ENCODE data around the gene COBL. TPM values are rescaled to one million over a fixed set of nuclear protein-coding genes. Genes with fewer than 3 reads are reported as not detected.

The COBL gene
- total RNA-seq, 4 donors from 2014 or later: 62.4 to 114 (median 72.2) TPM

GRCh38 chr7:50977421-50977820 is 339.2 kb downstream of the COBL start:
- 88 to 100% methylated on average over 1 of the region's 1 CpG for WGBS, 2 donors (ENCODE audit: low coverage in 1 of 2)
- in situ Hi-C loops (cut with MboI; ENCODE audit: low pct_ligation_motif_present in 1 of 4, low pct_unique_long_range_greater_than_20kb in 1 of 4, low sequenced_read_pairs in 3 of 4) (no loop called here), intact Hi-C loops (cut with DNase I; ENCODE audit: low total_unique reads) (no loop called here)
- TF ChIP-seq CTCF (IDR thresholded peaks at IDR 0.05): no peak
- TF ChIP-seq POLR2AphosphoS5 (IDR thresholded peaks at IDR 0.05): no peak
- TF ChIP-seq POLR2A (IDR thresholded peaks at IDR 0.05): no peak
- TF ChIP-seq EP300 (IDR thresholded peaks at IDR 0.05; ENCODE audit: low read depth): no peak
- H3K4me3 ChIP-seq: no peak overlapping the region
- no peaks in the 10 kb centered on the region for H3K9me3 ChIP-seq
- no peaks in the 10 kb centered on the region for H3K27me3 ChIP-seq
- no peaks in the 10 kb centered on the region for H3K36me3 ChIP-seq
- H3K27ac ChIP-seq: no peak overlapping the region
- no peak for DNase-seq
- H3K4me1 ChIP-seq: no peaks in the 10 kb centered on the region

GRCh38 chr7:50976064-50976463 is 340.5 kb downstream of the COBL start:
- intact Hi-C loops (cut with DNase I; ENCODE audit: low total_unique reads): no loop called here
- DNase-seq: no peak
- H3K27ac ChIP-seq: no peak overlapping the region
- 88 to 92% methylated on average over 4 of the region's 4 CpGs for WGBS, 2 donors (ENCODE audit: low coverage in 1 of 2)
- no peaks in the 10 kb centered on the region for H3K4me1 ChIP-seq
- in situ Hi-C loops (cut with MboI; ENCODE audit: low pct_ligation_motif_present in 1 of 4, low pct_unique_long_range_greater_than_20kb in 1 of 4, low sequenced_read_pairs in 3 of 4): no loop called here
- H3K4me3 ChIP-seq: no peak overlapping the region
- TF ChIP-seq POLR2A (IDR thresholded peaks at IDR 0.05) (no peak), CTCF (IDR thresholded peaks at IDR 0.05) (no peak), POLR2AphosphoS5 (IDR thresholded peaks at IDR 0.05) (no peak), EP300 (IDR thresholded peaks at IDR 0.05; ENCODE audit: low read depth) (no peak)
- H3K27me3 ChIP-seq: no peaks in the 10 kb centered on the region
- no peaks in the 10 kb centered on the region for H3K9me3 ChIP-seq
- H3K36me3 ChIP-seq: no peaks in the 10 kb centered on the region

DNA sequence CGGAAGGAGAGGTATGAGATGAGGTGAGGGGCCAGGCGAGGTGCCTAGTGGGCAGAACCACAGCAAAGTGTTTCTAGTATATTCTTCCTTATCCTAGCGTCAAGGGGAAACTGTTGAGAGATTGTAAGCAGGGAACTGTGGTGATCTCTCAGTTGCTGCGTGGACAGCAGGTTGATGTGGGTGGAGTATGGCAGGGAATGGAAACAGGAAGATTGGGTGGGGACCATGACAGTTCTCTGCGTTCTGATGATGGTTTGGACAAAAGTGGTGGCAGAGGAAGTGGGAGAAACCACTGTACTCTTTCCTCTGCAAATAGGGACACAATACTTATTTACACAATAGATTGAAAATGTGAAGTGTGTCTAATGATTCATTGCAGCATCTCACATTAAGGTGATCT is 342.4 kb downstream of the COBL start:
- WGBS, 2 donors (ENCODE audit: low coverage in 1 of 2): 67 to 73% methylated on average over 1 to 5 of the region's 5 CpGs
- no peaks in the 10 kb centered on the region for H3K27me3 ChIP-seq
- no peaks in the 10 kb centered on the region for H3K36me3 ChIP-seq
- H3K4me1 ChIP-seq: no peaks in the 10 kb centered on the region
- in situ Hi-C loops (cut with MboI; ENCODE audit: low pct_ligation_motif_present in 1 of 4, low pct_unique_long_range_greater_than_20kb in 1 of 4, low sequenced_read_pairs in 3 of 4) (no loop called here), intact Hi-C loops (cut with DNase I; ENCODE audit: low total_unique reads) (no loop called here)
- no peak for DNase-seq
- H3K4me3 ChIP-seq: no peak overlapping the region
- no peaks in the 10 kb centered on the region for H3K9me3 ChIP-seq
- TF ChIP-seq EP300 (IDR thresholded peaks at IDR 0.05; ENCODE audit: low read depth) (no peak), CTCF (IDR thresholded peaks at IDR 0.05) (no peak), POLR2AphosphoS5 (IDR thresholded peaks at IDR 0.05) (no peak), POLR2A (IDR thresholded peaks at IDR 0.05) (no peak)
- H3K27ac ChIP-seq: no peak overlapping the region

DNA sequence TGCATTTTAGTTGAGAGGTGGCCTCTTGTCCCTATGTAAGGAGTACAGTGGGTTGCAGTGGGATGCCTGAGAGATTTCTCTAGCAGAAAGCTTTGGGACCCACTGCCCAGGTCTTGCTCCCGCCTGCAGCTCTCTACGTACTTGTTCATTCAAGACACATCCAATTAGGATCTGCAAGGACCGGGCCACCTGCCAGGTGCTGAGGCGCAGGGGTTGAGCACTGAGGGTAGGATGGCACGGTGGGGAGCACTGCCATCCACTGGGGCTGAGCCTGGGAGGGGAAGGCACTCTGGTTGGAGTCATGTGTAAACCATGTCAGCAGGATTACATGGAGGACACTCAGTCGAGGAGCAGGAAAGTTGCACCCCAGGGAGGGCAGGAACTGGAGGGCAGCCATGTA is 342.8 kb downstream of the COBL start:
- intact Hi-C loops (cut with DNase I; ENCODE audit: low total_unique reads): no loop called here
- no peaks in the 10 kb centered on the region for H3K27me3 ChIP-seq
- 79 to 80% methylated on average over 1 to 6 of the region's 6 CpGs for WGBS, 2 donors (ENCODE audit: low coverage in 1 of 2)
- no peaks in the 10 kb centered on the region for H3K4me1 ChIP-seq
- no peaks in the 10 kb centered on the region for H3K36me3 ChIP-seq
- no peak overlapping the region for H3K4me3 ChIP-seq
- in situ Hi-C loops (cut with MboI; ENCODE audit: low pct_ligation_motif_present in 1 of 4, low pct_unique_long_range_greater_than_20kb in 1 of 4, low sequenced_read_pairs in 3 of 4): no loop called here
- DNase-seq: no peak
- no peak for TF ChIP-seq CTCF (IDR thresholded peaks at IDR 0.05)
- no peak for TF ChIP-seq POLR2AphosphoS5 (IDR thresholded peaks at IDR 0.05)
- TF ChIP-seq EP300 (IDR thresholded peaks at IDR 0.05; ENCODE audit: low read depth): no peak
- no peak for TF ChIP-seq POLR2A (IDR thresholded peaks at IDR 0.05)
- H3K27ac ChIP-seq: no peak overlapping the region
- H3K9me3 ChIP-seq: no peaks in the 10 kb centered on the region

Measured in transverse colon (tissue), 4 donors.